DND-41 (cell line): ENCODE data around the gene REG1B.

Source experiments
- EZH2 ChIP-seq: IDR thresholded peaks from 3 replicates; pipeline ENCODE4 v1.6.1; 2012; ENCODE audit warnings: borderline replicate concordance, low read depth, mild to moderate bottlenecking, moderate library complexity, low read length, inconsistent platforms; ENCODE audit not compliant: severe bottlenecking
- TF ChIP-seq, protein P1 (sequence below): IDR thresholded peaks from 2 replicates; pipeline ENCODE4 v1.5.1; 2012; ENCODE audit warnings: borderline replicate concordance, low read length, moderate library complexity, mild to moderate bottlenecking; ENCODE audit not compliant: poor library complexity, severe bottlenecking; ENCODE audit errors: extremely low read depth

DNA sequence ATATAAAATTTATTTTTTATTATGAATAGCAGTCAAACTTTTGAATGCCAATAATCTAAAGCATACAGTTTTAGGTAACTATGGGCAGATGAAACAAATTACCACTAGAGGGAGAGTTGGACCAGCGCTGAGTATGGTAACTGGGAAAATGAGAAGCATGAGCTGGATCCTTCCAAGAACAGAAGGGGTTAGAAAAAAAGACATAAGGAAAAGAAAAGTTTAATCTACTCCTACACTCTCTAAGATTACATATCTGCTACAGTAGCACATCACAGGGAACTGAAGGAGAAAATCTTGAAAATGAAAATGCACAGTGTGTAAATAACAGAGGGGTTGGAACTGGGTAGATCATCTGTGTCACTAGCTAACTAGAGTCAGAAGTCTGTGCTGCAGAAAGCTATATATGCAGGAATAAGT is 46.8 kb downstream of the REG1B start:
- TF ChIP-seq, protein P1, sequence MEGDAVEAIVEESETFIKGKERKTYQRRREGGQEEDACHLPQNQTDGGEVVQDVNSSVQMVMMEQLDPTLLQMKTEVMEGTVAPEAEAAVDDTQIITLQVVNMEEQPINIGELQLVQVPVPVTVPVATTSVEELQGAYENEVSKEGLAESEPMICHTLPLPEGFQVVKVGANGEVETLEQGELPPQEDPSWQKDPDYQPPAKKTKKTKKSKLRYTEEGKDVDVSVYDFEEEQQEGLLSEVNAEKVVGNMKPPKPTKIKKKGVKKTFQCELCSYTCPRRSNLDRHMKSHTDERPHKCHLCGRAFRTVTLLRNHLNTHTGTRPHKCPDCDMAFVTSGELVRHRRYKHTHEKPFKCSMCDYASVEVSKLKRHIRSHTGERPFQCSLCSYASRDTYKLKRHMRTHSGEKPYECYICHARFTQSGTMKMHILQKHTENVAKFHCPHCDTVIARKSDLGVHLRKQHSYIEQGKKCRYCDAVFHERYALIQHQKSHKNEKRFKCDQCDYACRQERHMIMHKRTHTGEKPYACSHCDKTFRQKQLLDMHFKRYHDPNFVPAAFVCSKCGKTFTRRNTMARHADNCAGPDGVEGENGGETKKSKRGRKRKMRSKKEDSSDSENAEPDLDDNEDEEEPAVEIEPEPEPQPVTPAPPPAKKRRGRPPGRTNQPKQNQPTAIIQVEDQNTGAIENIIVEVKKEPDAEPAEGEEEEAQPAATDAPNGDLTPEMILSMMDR: peak; percentile 27
- no peak for TF ChIP-seq EZH2
